ENCODE data around the gene EFNA5.

DNA sequence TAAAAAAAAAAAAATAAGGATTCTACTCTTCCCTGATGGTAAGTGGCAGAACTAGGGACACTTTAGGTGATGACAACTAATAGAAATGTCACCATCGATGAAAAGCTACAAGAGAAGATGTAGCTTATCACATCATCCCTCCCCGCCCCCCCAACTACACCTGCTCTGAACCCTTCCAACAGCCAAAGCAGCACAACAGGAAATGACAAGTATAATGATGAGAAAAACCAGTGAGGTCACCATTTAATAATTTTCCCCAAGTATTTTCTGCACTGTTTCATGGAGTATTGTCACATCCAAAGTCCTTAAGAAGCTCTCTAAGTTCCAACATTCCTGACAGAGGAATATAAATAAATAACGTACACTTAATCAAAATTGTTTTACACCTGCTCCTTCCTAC lies 221.4 kb downstream of the EFNA5 start:
- TF ChIP-seq EZH2phosphoT487 (IDR thresholded peaks at IDR 0.05; ENCODE audit: insufficient read depth, low read depth) (no peak), EZH2 (IDR thresholded peaks at IDR 0.05; ENCODE audit: insufficient read depth, poor library complexity, severe bottlenecking) (no peak)
